ENCODE measurements around the gene ISY1.

The ISY1 gene

DNA sequence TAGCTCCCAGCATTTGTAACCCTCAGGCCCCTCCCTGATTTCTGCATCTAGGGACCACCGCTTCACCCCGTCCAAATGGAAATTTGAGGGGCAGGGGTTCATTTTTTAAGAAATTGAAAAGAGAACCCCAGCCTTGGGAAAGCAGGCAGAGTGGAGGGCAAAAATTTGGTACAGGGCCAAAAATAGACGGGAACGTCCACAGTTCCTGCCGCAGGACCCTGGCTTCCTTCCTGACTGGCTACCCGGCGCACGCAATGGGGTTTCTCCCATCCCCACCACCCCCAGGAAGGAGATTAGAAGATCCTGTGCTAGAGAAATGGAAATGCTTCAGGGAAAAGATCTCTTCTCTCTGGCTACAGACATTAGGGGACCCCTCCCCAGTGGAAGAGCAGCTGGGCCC lies 79.4 kb downstream of the ISY1 start:
- Histone ChIP-seq H3K4me3 (replicated peaks; ENCODE audit: insufficient read depth, low read length) (no peak overlapping the region), H3K27me3 (ENCODE audit: insufficient read depth, poor library complexity, severe bottlenecking) (no peaks in the 10 kb centered on the region), H3K27ac (replicated peaks) (no peak overlapping the region)
- TF ChIP-seq, protein P1, sequence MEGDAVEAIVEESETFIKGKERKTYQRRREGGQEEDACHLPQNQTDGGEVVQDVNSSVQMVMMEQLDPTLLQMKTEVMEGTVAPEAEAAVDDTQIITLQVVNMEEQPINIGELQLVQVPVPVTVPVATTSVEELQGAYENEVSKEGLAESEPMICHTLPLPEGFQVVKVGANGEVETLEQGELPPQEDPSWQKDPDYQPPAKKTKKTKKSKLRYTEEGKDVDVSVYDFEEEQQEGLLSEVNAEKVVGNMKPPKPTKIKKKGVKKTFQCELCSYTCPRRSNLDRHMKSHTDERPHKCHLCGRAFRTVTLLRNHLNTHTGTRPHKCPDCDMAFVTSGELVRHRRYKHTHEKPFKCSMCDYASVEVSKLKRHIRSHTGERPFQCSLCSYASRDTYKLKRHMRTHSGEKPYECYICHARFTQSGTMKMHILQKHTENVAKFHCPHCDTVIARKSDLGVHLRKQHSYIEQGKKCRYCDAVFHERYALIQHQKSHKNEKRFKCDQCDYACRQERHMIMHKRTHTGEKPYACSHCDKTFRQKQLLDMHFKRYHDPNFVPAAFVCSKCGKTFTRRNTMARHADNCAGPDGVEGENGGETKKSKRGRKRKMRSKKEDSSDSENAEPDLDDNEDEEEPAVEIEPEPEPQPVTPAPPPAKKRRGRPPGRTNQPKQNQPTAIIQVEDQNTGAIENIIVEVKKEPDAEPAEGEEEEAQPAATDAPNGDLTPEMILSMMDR (IDR thresholded peaks at IDR 0.05; ENCODE audit: insufficient read depth, low read length): no peak
- TF ChIP-seq GABPA (IDR thresholded peaks at IDR 0.05; ENCODE audit: low read depth): no peak
- no peak for TF ChIP-seq POLR2AphosphoS5 (IDR thresholded peaks at IDR 0.05; ENCODE audit: low read depth)
- TF ChIP-seq, protein P2, sequence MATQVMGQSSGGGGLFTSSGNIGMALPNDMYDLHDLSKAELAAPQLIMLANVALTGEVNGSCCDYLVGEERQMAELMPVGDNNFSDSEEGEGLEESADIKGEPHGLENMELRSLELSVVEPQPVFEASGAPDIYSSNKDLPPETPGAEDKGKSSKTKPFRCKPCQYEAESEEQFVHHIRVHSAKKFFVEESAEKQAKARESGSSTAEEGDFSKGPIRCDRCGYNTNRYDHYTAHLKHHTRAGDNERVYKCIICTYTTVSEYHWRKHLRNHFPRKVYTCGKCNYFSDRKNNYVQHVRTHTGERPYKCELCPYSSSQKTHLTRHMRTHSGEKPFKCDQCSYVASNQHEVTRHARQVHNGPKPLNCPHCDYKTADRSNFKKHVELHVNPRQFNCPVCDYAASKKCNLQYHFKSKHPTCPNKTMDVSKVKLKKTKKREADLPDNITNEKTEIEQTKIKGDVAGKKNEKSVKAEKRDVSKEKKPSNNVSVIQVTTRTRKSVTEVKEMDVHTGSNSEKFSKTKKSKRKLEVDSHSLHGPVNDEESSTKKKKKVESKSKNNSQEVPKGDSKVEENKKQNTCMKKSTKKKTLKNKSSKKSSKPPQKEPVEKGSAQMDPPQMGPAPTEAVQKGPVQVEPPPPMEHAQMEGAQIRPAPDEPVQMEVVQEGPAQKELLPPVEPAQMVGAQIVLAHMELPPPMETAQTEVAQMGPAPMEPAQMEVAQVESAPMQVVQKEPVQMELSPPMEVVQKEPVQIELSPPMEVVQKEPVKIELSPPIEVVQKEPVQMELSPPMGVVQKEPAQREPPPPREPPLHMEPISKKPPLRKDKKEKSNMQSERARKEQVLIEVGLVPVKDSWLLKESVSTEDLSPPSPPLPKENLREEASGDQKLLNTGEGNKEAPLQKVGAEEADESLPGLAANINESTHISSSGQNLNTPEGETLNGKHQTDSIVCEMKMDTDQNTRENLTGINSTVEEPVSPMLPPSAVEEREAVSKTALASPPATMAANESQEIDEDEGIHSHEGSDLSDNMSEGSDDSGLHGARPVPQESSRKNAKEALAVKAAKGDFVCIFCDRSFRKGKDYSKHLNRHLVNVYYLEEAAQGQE (IDR thresholded peaks at IDR 0.05; ENCODE audit: insufficient replicate concordance, low read depth): no peak
- TF ChIP-seq SPI1 (IDR thresholded peaks at IDR 0.05; ENCODE audit: borderline replicate concordance, low read depth): no peak
- no peak for DNase-seq (ENCODE audit: low read depth in 1 of 2, low spot score in 1 of 2)

DNA sequence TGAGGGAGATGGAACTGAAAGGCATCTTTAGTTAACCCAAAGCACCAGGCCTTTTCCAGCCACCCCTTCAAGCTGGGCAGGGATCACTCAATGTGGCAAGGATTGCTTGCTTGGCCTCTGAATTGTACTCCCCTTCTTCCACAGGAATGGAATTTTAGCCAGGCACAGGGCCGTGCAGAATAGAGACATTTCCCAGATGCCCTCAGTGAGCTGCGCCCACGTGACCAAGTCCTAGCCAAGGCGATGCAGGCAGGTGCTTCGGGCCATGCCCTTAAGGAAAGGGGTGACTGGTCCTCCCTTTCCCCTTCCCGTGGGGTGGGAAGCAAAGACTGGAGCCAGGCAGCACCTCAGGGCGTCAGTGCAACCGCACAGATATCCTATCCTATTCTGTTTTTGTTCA lies 82.4 kb downstream of the ISY1 start:
- no peak overlapping the region for H3K27ac ChIP-seq (replicated peaks)
- H3K27me3 ChIP-seq (ENCODE audit: insufficient read depth, poor library complexity, severe bottlenecking): no peaks in the 10 kb centered on the region
- TF ChIP-seq POLR2AphosphoS5 (IDR thresholded peaks at IDR 0.05; ENCODE audit: low read depth): no peak
- TF ChIP-seq SPI1 (IDR thresholded peaks at IDR 0.05; ENCODE audit: borderline replicate concordance, low read depth): no peak
- TF ChIP-seq, protein P1 (IDR thresholded peaks at IDR 0.05; ENCODE audit: insufficient read depth, low read length): no peak
- TF ChIP-seq, protein P2 (IDR thresholded peaks at IDR 0.05; ENCODE audit: insufficient replicate concordance, low read depth): no peak
- no peak for TF ChIP-seq GABPA (IDR thresholded peaks at IDR 0.05; ENCODE audit: low read depth)
- no peak for DNase-seq (ENCODE audit: low read depth in 1 of 2, low spot score in 1 of 2)
- H3K4me3 ChIP-seq (replicated peaks; ENCODE audit: insufficient read depth, low read length): no peak overlapping the region

Data from HL-60 (cell line).